Kidney (tissue), 14 donors: Measurements from ENCODE around the gene PIH1D1. TPM values are rescaled to one million over a fixed set of nuclear protein-coding genes. Genes with fewer than 3 reads are reported as not detected.

Experiments
- DNase-seq, 5 donors: peaks; one replicate each; pipeline ENCODE4 v3.0.0-alpha.2; 2013 to 2020
- FAIRE-seq: peaks from 2 replicates; lab custom pipeline; 2012; peaks lifted over from hg19 to GRCh38; lab: Jason Lieb, UNC
- H3K27ac ChIP-seq, 2 donors: one replicate each; pipeline ENCODE4 v1.7.0; 2013; ENCODE audit warnings: low read depth in 2 of 2, low read length in 2 of 2, inconsistent platforms in 1 of 2
- H3K27me3 ChIP-seq: one replicate; pipeline ENCODE4 v1.7.1; 2013; ENCODE audit warnings: low read length, inconsistent platforms; ENCODE audit not compliant: control insufficient read depth, insufficient read depth
- H3K36me3 ChIP-seq, 3 donors: one replicate each; pipeline versions ENCODE4 v1.7.0 to v1.7.1; 2013; ENCODE audit warnings: low read length in 3 of 3, control low read depth in 1 of 3, inconsistent platforms in 1 of 3; ENCODE audit not compliant: insufficient read depth in 3 of 3, control insufficient read depth in 2 of 3
- H3K4me1 ChIP-seq, 3 donors: one replicate each; pipeline versions ENCODE4 v1.7.0 to v1.7.1; 2013; ENCODE audit warnings: low read length in 3 of 3, inconsistent platforms in 1 of 3, low read depth in 1 of 3; ENCODE audit not compliant: control insufficient read depth in 2 of 3, insufficient read depth in 2 of 3
- H3K4me3 ChIP-seq, 3 donors: one replicate each; pipeline versions ENCODE4 v1.7.0 to v1.8.1; 2013; ENCODE audit warnings: low read length in 3 of 3, control low read depth in 1 of 3, inconsistent platforms in 1 of 3
- H3K9ac ChIP-seq, 3 donors: one replicate each; pipeline versions ENCODE4 v1.7.0 to v1.7.1; 2013; ENCODE audit warnings: low read length in 3 of 3, control low read depth in 1 of 3, inconsistent platforms in 1 of 3
- H3K9me3 ChIP-seq, 3 donors: one replicate each; pipeline versions ENCODE4 v1.7.0 to v1.7.1; 2013; ENCODE audit warnings: low read length in 3 of 3, control low read depth in 1 of 3, inconsistent platforms in 1 of 3; ENCODE audit not compliant: control insufficient read depth in 2 of 3, insufficient read depth in 1 of 3
- CTCF ChIP-seq: IDR thresholded peaks from 3 replicates; pipeline ENCODE4 v1.5.1; 2012; ENCODE audit warnings: mild to moderate bottlenecking, moderate library complexity, borderline replicate concordance; ENCODE audit not compliant: insufficient read depth; ENCODE audit errors: extremely low read depth
- intact Hi-C: fragments of 100-400 bp; cut with DNase I; formaldehyde crosslinking; loops from one replicate; pipeline ENCODE4 v1.11.1; 2022
- polyA plus RNA-seq: library from polyadenylated mRNA; stranded (reverse); fragments of 350-450 nt; fragmentation: Illumina TruSeq; extraction: RNeasy Lipid Tissue Mini Kit (QIAGEN cat#74804); gene quantifications from one replicate; pipeline ENCODE4 v1.2.3, GENCODE V29; 2014; ENCODE audit warnings: low read depth, low replicate concordance; ENCODE audit not compliant: insufficient read depth
- total RNA-seq: library from RNA; stranded (reverse); fragmentation: NEBNext Ultra II Directional; extraction: Animal tissue kit (Norgen Biotek cat#: 25700); gene quantifications from one replicate; pipeline ENCODE4 v1.2.1, GENCODE V29; 2021
- donor health status: control.
- donor health status: control.
- donor health status: control.
- donor health status: control.
- donor health status: control.
- donor health status: DM: yes; HTN: yes; CAD: no.
- donor health status: Normal renal cell carcinoma (clear cell type).

PIH1D1 gene
- total and polyA plus RNA-seq, 2 donors from 2014 or later, result 74.0 to 97.2 TPM

DNA sequence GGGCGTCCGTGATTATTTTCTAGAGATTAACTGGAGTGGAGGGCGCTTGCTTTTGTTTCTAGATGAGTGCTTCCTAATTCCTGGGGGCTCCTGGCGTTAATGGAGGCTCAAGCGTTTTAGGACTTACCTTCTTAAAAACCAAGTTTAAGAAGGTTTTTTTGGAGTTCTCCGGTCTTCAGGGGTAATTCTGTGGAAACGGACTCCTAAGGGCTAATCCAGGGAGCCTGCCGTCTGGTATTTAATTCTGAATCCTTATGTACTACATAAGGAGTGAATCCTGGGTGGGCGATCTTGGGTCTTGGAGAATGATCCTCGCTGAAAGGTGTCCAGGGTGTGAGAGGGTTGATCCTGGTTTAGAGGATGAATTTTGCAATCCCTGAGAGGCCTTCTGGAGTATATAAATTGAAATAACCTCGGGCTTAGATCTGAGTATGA lies 45.0 kb upstream of the PIH1D1 start:
- Histone ChIP-seq H3K27ac (peak overlapping the region; percentile 75 to 90), H3K4me1 (peaks cover 4 to 20% (median 14%) of the 10 kb centered on the region in 3 donors), H3K9ac (peak overlapping the region; percentile 92 to 100 (median 99)), H3K9me3 (no peaks in the 10 kb centered on the region), H3K36me3 (peaks cover 16 to 37% (median 30%) of the 10 kb centered on the region in 3 donors), H3K4me3 (peak overlapping the region; percentile 92 to 99 (median 98)), H3K27me3 (no peaks in the 10 kb centered on the region)
- no peak for FAIRE-seq
- no peak for TF ChIP-seq CTCF
- intact Hi-C loops, result no loop called here
- peak in 1 of 5 donors; percentile 37 for DNase-seq

DNA sequence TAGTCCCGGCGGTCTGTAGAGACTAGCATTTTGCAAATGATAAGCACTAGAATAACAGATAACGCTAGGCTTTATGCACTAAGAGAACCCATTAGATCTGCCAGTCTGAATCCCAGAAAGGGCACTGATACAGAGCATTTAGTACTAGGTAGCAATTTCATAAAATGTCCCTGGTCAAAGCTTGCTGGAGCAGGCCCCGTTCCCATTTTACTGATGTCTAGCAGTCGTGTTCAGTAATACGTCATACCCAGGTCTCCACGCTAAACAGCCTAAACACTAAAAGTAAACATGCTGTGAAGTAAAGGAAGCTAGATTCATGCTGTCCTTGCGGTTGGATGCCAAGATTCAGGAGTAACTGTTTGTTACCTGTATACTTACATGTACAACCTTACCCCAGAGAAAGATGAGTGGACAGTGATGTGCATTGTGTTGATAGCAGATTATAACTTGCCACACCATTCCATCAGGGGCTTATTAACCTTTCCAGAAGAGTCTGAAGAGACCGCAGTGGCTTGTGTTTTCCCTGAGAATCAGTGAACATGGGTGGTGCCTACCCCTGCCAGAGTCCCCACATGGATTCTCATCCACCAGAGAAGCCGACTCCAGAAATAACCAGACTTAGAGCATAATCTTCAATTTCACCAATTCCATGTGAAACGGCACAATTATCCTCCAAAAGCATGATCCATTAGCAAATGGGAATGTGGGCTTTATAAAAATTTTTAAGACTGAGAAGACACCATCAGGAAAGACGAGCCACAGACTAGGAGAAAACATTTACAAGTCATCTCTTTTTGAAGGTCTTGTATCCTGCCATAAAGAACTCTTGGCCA lies 41.2 kb upstream of the PIH1D1 start:
- FAIRE-seq, result no peak
- intact Hi-C loops, result no loop called here
- H3K36me3 ChIP-seq, result peaks cover 15 to 39% (median 38%) of the 10 kb centered on the region in 3 donors

DNA sequence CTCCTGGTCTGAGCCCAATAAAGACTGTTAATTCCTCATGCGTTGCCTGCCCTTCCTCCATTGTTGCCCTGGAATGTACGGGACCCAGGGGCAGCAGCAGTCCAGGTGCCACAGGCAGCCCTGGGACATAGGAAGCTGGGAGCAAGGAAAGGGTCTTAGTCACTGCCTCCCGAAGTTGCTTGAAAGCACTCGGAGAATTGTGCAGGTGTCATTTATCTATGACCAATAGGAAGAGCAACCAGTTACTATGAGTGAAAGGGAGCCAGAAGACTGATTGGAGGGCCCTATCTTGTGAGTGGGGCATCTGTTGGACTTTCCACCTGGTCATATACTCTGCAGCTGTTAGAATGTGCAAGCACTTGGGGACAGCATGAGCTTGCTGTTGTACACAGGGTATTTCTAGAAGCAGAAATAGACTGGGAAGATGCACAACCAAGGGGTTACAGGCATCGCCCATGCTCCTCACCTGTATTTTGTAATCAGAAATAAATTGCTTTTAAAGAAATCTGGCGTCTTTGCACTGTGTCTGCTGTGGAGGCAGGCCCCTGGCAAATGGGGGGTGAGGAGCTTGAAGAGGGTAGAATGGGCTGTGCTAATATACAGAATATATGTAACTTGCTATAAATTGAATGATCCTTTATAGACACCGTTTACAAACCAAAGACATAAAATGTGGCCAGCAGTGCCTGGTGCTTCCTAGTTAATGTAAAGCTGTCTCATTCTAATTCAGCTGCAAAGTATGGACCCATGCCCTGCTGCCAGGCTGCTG lies 40.4 kb upstream of the PIH1D1 start:
- no peak for DNase-seq
- Histone ChIP-seq H3K4me1 (peaks cover 0 to 21% (median 10%) of the 10 kb centered on the region in 3 donors), H3K27me3 (no peaks in the 10 kb centered on the region), H3K27ac (no peak overlapping the region), H3K36me3 (peaks cover 12 to 34% (median 33%) of the 10 kb centered on the region in 3 donors), H3K9me3 (no peaks in the 10 kb centered on the region), H3K9ac (no peak overlapping the region), H3K4me3 (no peak overlapping the region)
- no peak for TF ChIP-seq CTCF
- no peak for FAIRE-seq
- intact Hi-C loops, result no loop called here

More for the DNA sequence above, 41.2 kb upstream of the PIH1D1 start:
- no peak overlapping the region for H3K4me3 ChIP-seq
- H3K27ac ChIP-seq, result no peak overlapping the region
- no peaks in the 10 kb centered on the region for H3K27me3 ChIP-seq
- DNase-seq, result no peak
- no peak for TF ChIP-seq CTCF
- peaks cover 0 to 26% (median 16%) of the 10 kb centered on the region in 3 donors for H3K4me1 ChIP-seq
- no peaks in the 10 kb centered on the region for H3K9me3 ChIP-seq
- H3K9ac ChIP-seq, result no peak overlapping the region
